ENCODE results near the gene NRAP. TPM values are rescaled to one million over a fixed set of nuclear protein-coding genes. Genes with fewer than 3 reads are reported as not detected.

The NRAP gene
- total RNA-seq, 4 donors from 2014 or later = 0.07 to 0.37 TPM; not detected in 2

- Histone ChIP-seq H3K27ac (peak overlapping the region in 1 of 2 donors; percentile 98), H3K4me3 (no peak overlapping the region), H3K36me3 (no peaks in the 10 kb centered on the region), H3K27me3 (no peaks in the 10 kb centered on the region), H3K4me1 (no peaks in the 10 kb centered on the region), H3K9me3 (peaks cover 0 to 4% of the 10 kb centered on the region in 2 donors)
- DNase-seq = no peak
- intact Hi-C loops (cut with DNase I; ENCODE audit: low total_unique reads) = no loop called here
- no peak for TF ChIP-seq CTCF (IDR thresholded peaks at IDR 0.05)
- no peak for TF ChIP-seq POLR2A (IDR thresholded peaks at IDR 0.05)
These were observed 18.0 kb upstream of the NRAP start for GRCh38 chr10:113681533-113682470.

GRCh38 chr10:113680190-113681111 is 16.6 kb upstream of the NRAP start:
- DNase-seq = peak; percentile 30 to 45
- no peaks in the 10 kb centered on the region for H3K36me3 ChIP-seq
- no peaks in the 10 kb centered on the region for H3K27me3 ChIP-seq
- H3K4me1 ChIP-seq = no peaks in the 10 kb centered on the region
- peak overlapping the region; percentile 95 to 98 for H3K27ac ChIP-seq
- peak in 1 of 4 experiments; percentile 3 for TF ChIP-seq CTCF (IDR thresholded peaks at IDR 0.05)
- TF ChIP-seq POLR2A (IDR thresholded peaks at IDR 0.05) = no peak
- peak overlapping the region; percentile 90 to 91 for H3K4me3 ChIP-seq
- intact Hi-C loops (cut with DNase I; ENCODE audit: low total_unique reads) = no loop called here
- no peaks in the 10 kb centered on the region for H3K9me3 ChIP-seq

GRCh38 chr10:113679463-113680189 is 15.8 kb upstream of the NRAP start, which contains the start of gene CASP7:
CASP7 (plus strand) TSS chr10:113679912; CDS start chr10:113697494, 17,582 bp downstream.
- Histone ChIP-seq H3K36me3 (no peaks in the 10 kb centered on the region), H3K9me3 (no peaks in the 10 kb centered on the region), H3K27ac (peak within 1 kb of the TSS; percentile 95 to 98), H3K4me3 (peak within 1 kb of the TSS; percentile 90 to 91), H3K27me3 (no peaks in the 10 kb centered on the region), H3K4me1 (no peaks in the 10 kb centered on the region)
- intact Hi-C loops (cut with DNase I; ENCODE audit: low total_unique reads) = no loop called here
- TF ChIP-seq POLR2A (IDR thresholded peaks at IDR 0.05) (peak; percentile 42 to 54), CTCF (IDR thresholded peaks at IDR 0.05) (no peak)
- DNase-seq = peak; percentile 76

- intact Hi-C loops (cut with DNase I; ENCODE audit: low total_unique reads) = no loop called here
- DNase-seq = no peak
- Histone ChIP-seq H3K4me1 (no peaks in the 10 kb centered on the region), H3K27me3 (no peaks in the 10 kb centered on the region), H3K36me3 (no peaks in the 10 kb centered on the region), H3K4me3 (no peak overlapping the region), H3K27ac (no peak overlapping the region), H3K9me3 (no peaks in the 10 kb centered on the region)
- no peak for TF ChIP-seq CTCF (IDR thresholded peaks at IDR 0.05)
- no peak for TF ChIP-seq POLR2A (IDR thresholded peaks at IDR 0.05)
These were observed 2.9 kb upstream of the NRAP start for GRCh38 chr10:113666682-113667252.
